K562 (cell line): ENCODE results near the gene DBP. TPM values are rescaled to one million over a fixed set of nuclear protein-coding genes. Genes with fewer than 3 reads are reported as not detected.

Experiments
- ATAC-seq: fragments of 200-7000 bp; cut with Tn5 transposase; 3 replicates; pipeline ENCODE4 v1.9.1; 2020; ENCODE audit warnings: moderate library complexity
- BruUV-seq: library from RNA; stranded (reverse); fragments of 400-500 nt; replicated peaks from 2 replicates; lab custom pipeline; 2021; lab: Mats Ljungman, UMichigan
- CTCF ChIA-PET: fragments of 300-600 bp; formaldehyde crosslinking; extraction: SDS; loops from one replicate; lab custom pipeline; 2021; ENCODE audit warnings: low intra/inter-chr PET ratio; lab: Yijun Ruan, JAX
- POLR2A ChIA-PET: fragments of 300-600, 350-650 bp; sonication (Branson Sonifier 250); formaldehyde crosslinking; extraction: SDS; loops from one replicate; lab custom pipeline; 2021; ENCODE audit warnings: antibody characterized with exemption, inconsistent platforms; lab: Yijun Ruan, JAX
- DNase-seq, 4 experiments: peaks; one replicate each; pipeline versions ENCODE4 v3.0.0 to v3.0.0-alpha.2; 2011 to 2018; ENCODE audit warnings: low spot score in 3 of 4, mixed read lengths in 3 of 4; ENCODE audit errors: extremely low read depth in 1 of 4
- FAIRE-seq: peaks from 2 replicates; lab custom pipeline; 2011; peaks lifted over from hg19 to GRCh38; lab: Jason Lieb, UNC
- H2AFZ ChIP-seq: 2 replicates; pipeline ENCODE4 v1.6.0; 2011; ENCODE audit warnings: low read depth, low read length, control low read depth, inconsistent platforms
- H3K27ac ChIP-seq: fragments of 200-600 bp; 3 replicates; pipeline ENCODE4 v1.8.0; 2011; ENCODE audit warnings: low read depth, mild to moderate bottlenecking, control low read depth, inconsistent platforms, low read length, moderate library complexity, mixed read lengths; ENCODE audit errors: extremely low read depth
- H3K27me3 ChIP-seq, 2 experiments: fragments of 300-600 bp in 1 of 2; 2 replicates in 1 of 2; 3 replicates in 1 of 2; pipeline versions ENCODE4 v1.6.0 to v1.8.0; 2011; ENCODE audit warnings: inconsistent platforms in 2 of 2, low read length in 2 of 2, mild to moderate bottlenecking in 1 of 2, mixed read lengths in 1 of 2, moderate library complexity in 1 of 2; ENCODE audit not compliant: control insufficient read depth in 2 of 2, insufficient read depth in 2 of 2
- H3K36me3 ChIP-seq: fragments of 300-600 bp; 3 replicates; pipeline ENCODE4 v1.8.0; 2011; ENCODE audit warnings: mild to moderate bottlenecking, low read length, inconsistent platforms; ENCODE audit not compliant: control insufficient read depth, insufficient read depth
- H3K4me1 ChIP-seq, 2 experiments: fragments of 200-600 bp in 1 of 2; replicated peaks in 1 of 2; 2 replicates in 1 of 2; 3 replicates in 1 of 2; pipeline versions ENCODE4 v1.5.1 to v1.8.0; 2011; ENCODE audit warnings: inconsistent platforms in 2 of 2, low read length in 2 of 2, mild to moderate bottlenecking in 1 of 2, mixed read lengths in 1 of 2, moderate library complexity in 1 of 2; ENCODE audit not compliant: control insufficient read depth in 2 of 2, insufficient read depth in 2 of 2
- H3K4me2 ChIP-seq: 2 replicates; pipeline ENCODE4 v1.6.1; 2011; ENCODE audit warnings: low read length, control low read depth, inconsistent platforms, mixed read lengths; ENCODE audit not compliant: insufficient read depth
- H3K4me3 ChIP-seq: fragments of 200-600 bp; sonication (generic), shearing (Covaris generic); 2 replicates; pipeline ENCODE4 v1.5.1; 2016; ENCODE audit warnings: control low read depth, inconsistent platforms
- H3K79me2 ChIP-seq: fragments of 200-600 bp; 3 replicates; pipeline ENCODE4 v1.8.0; 2011; ENCODE audit warnings: low read length, inconsistent platforms; ENCODE audit not compliant: control insufficient read depth, insufficient read depth
- H3K9ac ChIP-seq, 2 experiments: 2 replicates each; pipeline versions ENCODE4 v1.6.0 to v1.6.1; 2011; ENCODE audit warnings: low read depth in 2 of 2, low read length in 2 of 2, control low read depth in 1 of 2, inconsistent platforms in 1 of 2, mild to moderate bottlenecking in 1 of 2, mixed read lengths in 1 of 2; ENCODE audit not compliant: insufficient read depth in 1 of 2
- H3K9me1 ChIP-seq: one replicate; pipeline ENCODE4 v1.6.0; 2011; ENCODE audit warnings: inconsistent platforms, mild to moderate bottlenecking, low read length, moderate library complexity; ENCODE audit not compliant: control insufficient read depth, insufficient read depth
- H3K9me3 ChIP-seq: replicated peaks from 2 replicates; pipeline ENCODE4 v1.5.1; 2011; ENCODE audit warnings: low read depth, low read length, inconsistent platforms; ENCODE audit not compliant: control insufficient read depth, insufficient read depth
- H4K20me1 ChIP-seq: replicated peaks from 2 replicates; pipeline ENCODE4 v1.6.1; 2011; ENCODE audit warnings: low read length, inconsistent platforms, mixed read lengths; ENCODE audit not compliant: control insufficient read depth, insufficient read depth
- PHB2 ChIP-seq: fragments of 450-650 bp; IDR thresholded peaks from 2 replicates; pipeline ENCODE4 v1.6.1; 2017; ENCODE audit warnings: low read depth
- PRMT5 ChIP-seq: sonication (generic); formaldehyde crosslinking; IDR thresholded peaks from 2 replicates; pipeline ENCODE4 v1.5.0; 2020; ENCODE audit warnings: missing genetic modification reagents
- SMARCC2 ChIP-seq: fragments of 450-650 bp; IDR thresholded peaks from 2 replicates; pipeline ENCODE4 v1.6.1; 2017; ENCODE audit warnings: antibody characterized with exemption, moderate library complexity, mild to moderate bottlenecking, low read depth
- ZNF583 ChIP-seq: fragments of 250-450 bp; sonication (Bioruptor Pico); IDR thresholded peaks from 2 replicates; pipeline ENCODE4 v1.4.0; 2020
- WGBS: fragments of 100-300 bp; shearing (Covaris generic); methylation state at CpG from one replicate; pipeline ENCODE4 v1.1.6; 2016; ENCODE audit warnings: low coverage, mixed read lengths; ENCODE audit not compliant: insufficient coverage; ENCODE audit errors: missing lambda C conversion rate; 5-methylcytosine and 5-hydroxymethylcytosine counted together
- in situ Hi-C: fragments of 300-500 bp; cut with MboI; formaldehyde crosslinking; loops from 4 replicates; pipeline ENCODE4 v1.15.0; 2018; ENCODE audit warnings: inconsistent platforms, mixed read lengths
- intact Hi-C: fragments of 100-400 bp; cut with micrococcal nuclease; formaldehyde crosslinking; loops from 2 replicates; pipeline ENCODE4 v1.14.2; 2022
- polyA plus RNA-seq, 8 experiments: library from polyadenylated mRNA; depleted of rRNA in 4 of 8; stranded (reverse) in 5 of 8; unstranded in 3 of 8; fragments of >200 nt; fragmentation: Nextera tagmentation in 2 of 8; fragmentation: Illumina TruSeq in 1 of 8; extraction: Ambion mirVana in 2 of 8; extraction: Trizol in 1 of 8; gene quantifications; 2 replicates each; pipeline versions ENCODE4 v1.2.1 to v1.2.3, GENCODE V29; 2011 to 2014; ENCODE audit warnings: inconsistent platforms in 1 of 8, missing spikeins in 1 of 8
- total RNA-seq, 7 experiments: library from RNA; depleted of rRNA in 6 of 7; stranded (reverse); fragments of >200 nt in 6 of 7; fragmentation: Illumina TruSeq in 2 of 7; extraction: Trizol in 2 of 7; gene quantifications; 2 replicates each; pipeline versions ENCODE4 v1.2.1 to v1.2.3, GENCODE V29; 2011 to 2021; ENCODE audit warnings: low replicate concordance in 1 of 7
- TF ChIP-seq, protein P1 (sequence below): fragments of 150-350 bp; conservative IDR thresholded peaks from 2 replicates; pipeline ENCODE4 v1.6.1; 2014; ENCODE audit warnings: low read length
- TF ChIP-seq, protein P2 (sequence below): fragments of 450-650 bp; IDR thresholded peaks from 2 replicates; pipeline ENCODE4 v1.6.1; 2014; ENCODE audit warnings: low read depth, mild to moderate bottlenecking, moderate library complexity, borderline replicate concordance
- TF ChIP-seq, protein P3 (sequence below): fragments of 450-650 bp; IDR thresholded peaks from 2 replicates; pipeline ENCODE4 v1.6.1; 2016; ENCODE audit warnings: low read depth, mild to moderate bottlenecking, moderate library complexity

Gene DBP
- total and polyA plus RNA-seq, 9 of the 15 experiments (the other 6 are each of a cell fraction or from before 2014, with no cell fraction given), result 0.25 to 5.5 (median 1.8) TPM

GRCh38 chr19:48603001-48603400 lies 34.2 kb downstream of the DBP start:
- H3K36me3 ChIP-seq, result no peaks in the 10 kb centered on the region
- no TSS peak for BruUV-seq
- no peaks in the 10 kb centered on the region for H3K9me3 ChIP-seq
- ATAC-seq (no peak), FAIRE-seq (no peak), DNase-seq (no peak)
- POLR2A ChIA-PET, result interaction anchor here (1.7 kb wide), 1 partner anchor 12 kb away, joined by 3 read pairs; no protein-coding TSS in a partner anchor
- H3K79me2 ChIP-seq, result no peaks in the 10 kb centered on the region
- H3K9ac ChIP-seq, result no peak overlapping the region; a peak in 1 of 4 replicates
- in situ Hi-C loops (no loop called here), intact Hi-C loops (no loop called here)
- peaks cover 0 to 36% of the 10 kb centered on the region in 2 experiments; a peak in 2 of 5 replicates for H3K4me1 ChIP-seq
- H4K20me1 ChIP-seq, result no peaks in the 10 kb centered on the region; the same call in 1 of the 2 replicates
- no peak overlapping the region for H3K4me2 ChIP-seq
- H3K4me3 ChIP-seq, result no peak overlapping the region
- CTCF ChIA-PET, result no interaction called here
- no peak for TF ChIP-seq ZNF583 (CRISPR knock-in tag)
- TF ChIP-seq, protein P1, sequence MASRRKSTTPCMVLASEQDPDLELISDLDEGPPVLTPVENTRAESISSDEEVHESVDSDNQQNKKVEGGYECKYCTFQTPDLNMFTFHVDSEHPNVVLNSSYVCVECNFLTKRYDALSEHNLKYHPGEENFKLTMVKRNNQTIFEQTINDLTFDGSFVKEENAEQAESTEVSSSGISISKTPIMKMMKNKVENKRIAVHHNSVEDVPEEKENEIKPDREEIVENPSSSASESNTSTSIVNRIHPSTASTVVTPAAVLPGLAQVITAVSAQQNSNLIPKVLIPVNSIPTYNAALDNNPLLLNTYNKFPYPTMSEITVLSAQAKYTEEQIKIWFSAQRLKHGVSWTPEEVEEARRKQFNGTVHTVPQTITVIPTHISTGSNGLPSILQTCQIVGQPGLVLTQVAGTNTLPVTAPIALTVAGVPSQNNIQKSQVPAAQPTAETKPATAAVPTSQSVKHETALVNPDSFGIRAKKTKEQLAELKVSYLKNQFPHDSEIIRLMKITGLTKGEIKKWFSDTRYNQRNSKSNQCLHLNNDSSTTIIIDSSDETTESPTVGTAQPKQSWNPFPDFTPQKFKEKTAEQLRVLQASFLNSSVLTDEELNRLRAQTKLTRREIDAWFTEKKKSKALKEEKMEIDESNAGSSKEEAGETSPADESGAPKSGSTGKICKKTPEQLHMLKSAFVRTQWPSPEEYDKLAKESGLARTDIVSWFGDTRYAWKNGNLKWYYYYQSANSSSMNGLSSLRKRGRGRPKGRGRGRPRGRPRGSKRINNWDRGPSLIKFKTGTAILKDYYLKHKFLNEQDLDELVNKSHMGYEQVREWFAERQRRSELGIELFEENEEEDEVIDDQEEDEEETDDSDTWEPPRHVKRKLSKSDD, result no peak
- TF ChIP-seq PHB2, result no peak
- no peak for TF ChIP-seq SMARCC2
- TF ChIP-seq, protein P2, sequence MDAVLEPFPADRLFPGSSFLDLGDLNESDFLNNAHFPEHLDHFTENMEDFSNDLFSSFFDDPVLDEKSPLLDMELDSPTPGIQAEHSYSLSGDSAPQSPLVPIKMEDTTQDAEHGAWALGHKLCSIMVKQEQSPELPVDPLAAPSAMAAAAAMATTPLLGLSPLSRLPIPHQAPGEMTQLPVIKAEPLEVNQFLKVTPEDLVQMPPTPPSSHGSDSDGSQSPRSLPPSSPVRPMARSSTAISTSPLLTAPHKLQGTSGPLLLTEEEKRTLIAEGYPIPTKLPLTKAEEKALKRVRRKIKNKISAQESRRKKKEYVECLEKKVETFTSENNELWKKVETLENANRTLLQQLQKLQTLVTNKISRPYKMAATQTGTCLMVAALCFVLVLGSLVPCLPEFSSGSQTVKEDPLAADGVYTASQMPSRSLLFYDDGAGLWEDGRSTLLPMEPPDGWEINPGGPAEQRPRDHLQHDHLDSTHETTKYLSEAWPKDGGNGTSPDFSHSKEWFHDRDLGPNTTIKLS, result no peak
- TF ChIP-seq, protein P3, sequence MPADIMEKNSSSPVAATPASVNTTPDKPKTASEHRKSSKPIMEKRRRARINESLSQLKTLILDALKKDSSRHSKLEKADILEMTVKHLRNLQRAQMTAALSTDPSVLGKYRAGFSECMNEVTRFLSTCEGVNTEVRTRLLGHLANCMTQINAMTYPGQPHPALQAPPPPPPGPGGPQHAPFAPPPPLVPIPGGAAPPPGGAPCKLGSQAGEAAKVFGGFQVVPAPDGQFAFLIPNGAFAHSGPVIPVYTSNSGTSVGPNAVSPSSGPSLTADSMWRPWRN, result no peak
- TF ChIP-seq PRMT5 (CRISPR knock-in tag), result no peak
- H2AFZ ChIP-seq, result no peak overlapping the region
- H3K27me3 ChIP-seq, result peaks cover 0 to 7% of the 10 kb centered on the region in 2 experiments; a peak in 2 of 5 replicates
- H3K27ac ChIP-seq, result no peak overlapping the region
- no peaks in the 10 kb centered on the region for H3K9me1 ChIP-seq
- WGBS, result 26% methylated on average over 9 of the region's 9 CpGs
